ENCODE measurements around the gene AURKAIP1. TPM values are rescaled to one million over a fixed set of nuclear protein-coding genes. Genes with fewer than 3 reads are reported as not detected.

AURKAIP1 gene
- total and polyA plus RNA-seq, 8 donors = 50.9 to 281 (median 140) TPM

DNA sequence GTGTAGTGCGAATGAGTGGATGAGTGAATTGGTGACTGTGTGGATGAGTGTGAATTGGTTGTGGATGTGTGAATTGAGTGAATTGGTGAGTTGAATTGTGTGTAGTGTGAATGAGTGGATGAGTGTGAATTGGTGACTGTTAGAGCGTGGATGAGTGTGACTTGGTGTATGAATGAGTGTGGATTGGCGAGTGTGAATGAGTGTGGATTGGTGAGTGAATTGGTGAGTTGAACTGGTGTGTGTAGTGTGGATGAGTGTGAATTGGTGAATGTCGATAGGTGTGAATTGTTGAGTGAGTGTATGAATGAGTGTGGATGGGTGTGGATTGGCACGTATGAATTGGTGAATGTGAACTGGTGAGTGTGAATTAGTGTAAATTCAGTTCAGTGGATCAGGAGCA, 7.7 kb downstream of the AURKAIP1 start:
- 92 to 99% (median 96%) methylated on average over 5 of the region's 5 CpGs for WGBS, 5 donors
- intact Hi-C loops (cut with DNase I; ENCODE audit: low total_unique reads) = no loop called here
- Histone ChIP-seq H3K27ac (no peak overlapping the region), H3K4me3 (no peak overlapping the region), H3K27me3 (no peaks in the 10 kb centered on the region), H3K4me1 (peaks cover 9 to 14% (median 11%) of the 10 kb centered on the region in 4 donors), H3K36me3 (peaks cover 0 to 6% (median under 1%) of the 10 kb centered on the region in 4 donors), H3K9me3 (no peaks in the 10 kb centered on the region)
- no peak for TF ChIP-seq EP300 (IDR thresholded peaks at IDR 0.05)
- TF ChIP-seq POLR2AphosphoS5 (IDR thresholded peaks at IDR 0.05) = no peak
- TF ChIP-seq, protein P1, sequence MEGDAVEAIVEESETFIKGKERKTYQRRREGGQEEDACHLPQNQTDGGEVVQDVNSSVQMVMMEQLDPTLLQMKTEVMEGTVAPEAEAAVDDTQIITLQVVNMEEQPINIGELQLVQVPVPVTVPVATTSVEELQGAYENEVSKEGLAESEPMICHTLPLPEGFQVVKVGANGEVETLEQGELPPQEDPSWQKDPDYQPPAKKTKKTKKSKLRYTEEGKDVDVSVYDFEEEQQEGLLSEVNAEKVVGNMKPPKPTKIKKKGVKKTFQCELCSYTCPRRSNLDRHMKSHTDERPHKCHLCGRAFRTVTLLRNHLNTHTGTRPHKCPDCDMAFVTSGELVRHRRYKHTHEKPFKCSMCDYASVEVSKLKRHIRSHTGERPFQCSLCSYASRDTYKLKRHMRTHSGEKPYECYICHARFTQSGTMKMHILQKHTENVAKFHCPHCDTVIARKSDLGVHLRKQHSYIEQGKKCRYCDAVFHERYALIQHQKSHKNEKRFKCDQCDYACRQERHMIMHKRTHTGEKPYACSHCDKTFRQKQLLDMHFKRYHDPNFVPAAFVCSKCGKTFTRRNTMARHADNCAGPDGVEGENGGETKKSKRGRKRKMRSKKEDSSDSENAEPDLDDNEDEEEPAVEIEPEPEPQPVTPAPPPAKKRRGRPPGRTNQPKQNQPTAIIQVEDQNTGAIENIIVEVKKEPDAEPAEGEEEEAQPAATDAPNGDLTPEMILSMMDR (IDR thresholded peaks at IDR 0.05) = no peak
- TF ChIP-seq POLR2A (IDR thresholded peaks at IDR 0.05) = no peak
- no peak for DNase-seq

DNA sequence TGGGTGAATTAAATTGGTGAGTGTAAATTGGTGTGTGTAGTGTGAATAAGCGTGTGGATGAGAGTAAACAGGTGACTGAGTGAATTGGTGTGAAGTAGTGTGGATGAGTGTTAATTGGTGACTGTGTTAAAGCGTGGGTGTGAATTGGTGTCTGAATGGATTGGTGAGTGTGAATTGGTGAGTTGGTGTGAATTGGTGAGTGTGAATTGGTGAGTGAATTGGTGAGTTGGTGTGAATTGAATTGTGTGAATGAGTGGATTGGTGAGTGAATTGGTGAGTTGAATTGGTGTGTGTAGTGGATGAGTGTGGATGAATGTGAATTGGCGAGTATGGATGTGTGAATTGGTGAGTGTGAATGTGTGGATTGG, 8.3 kb downstream of the AURKAIP1 start:
- no peak for TF ChIP-seq POLR2A (IDR thresholded peaks at IDR 0.05)
- TF ChIP-seq, protein P1 (IDR thresholded peaks at IDR 0.05) = no peak
- no peak for TF ChIP-seq POLR2AphosphoS5 (IDR thresholded peaks at IDR 0.05)
- TF ChIP-seq EP300 (IDR thresholded peaks at IDR 0.05) = no peak

DNA sequence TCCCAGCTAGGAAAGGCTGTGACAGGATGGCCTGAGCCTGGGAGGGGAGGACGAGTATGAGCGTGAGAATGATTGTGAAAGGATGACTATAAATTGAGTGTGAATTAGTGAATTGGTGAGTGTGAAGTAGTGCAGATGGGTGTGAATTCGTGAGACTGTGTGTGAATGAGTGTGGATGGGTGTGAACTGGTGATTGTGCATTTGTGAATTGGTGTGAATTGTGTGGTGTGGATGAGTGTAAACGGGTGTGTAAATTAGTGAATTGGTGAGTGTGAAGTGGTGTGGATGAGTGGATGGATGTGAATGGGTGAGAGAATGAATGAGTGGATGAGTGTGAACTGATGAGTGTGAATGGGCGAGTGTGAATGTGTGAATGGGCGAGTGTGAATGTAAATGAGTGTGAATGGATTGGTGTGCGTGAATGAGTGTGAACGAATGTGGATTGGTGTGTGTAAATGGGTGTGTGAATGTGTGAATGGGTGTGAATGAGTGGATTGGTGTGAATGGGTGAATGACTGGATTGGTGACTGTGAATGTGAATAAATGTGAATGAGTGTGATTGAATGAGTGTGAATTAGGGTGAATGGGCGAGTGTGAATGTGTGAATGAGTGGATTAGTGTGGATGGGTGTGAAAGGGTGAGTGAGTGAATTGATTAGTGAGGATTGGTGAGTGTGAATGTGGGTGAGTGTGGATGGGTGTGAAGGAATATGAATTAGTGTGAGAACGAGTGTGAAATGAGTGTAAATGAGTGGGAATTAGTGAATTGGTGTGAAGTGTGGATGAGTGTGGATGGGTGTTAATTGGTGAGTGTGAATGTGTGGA, 8.9 kb downstream of the AURKAIP1 start:
- DNase-seq = no peak
- Histone ChIP-seq H3K27me3 (no peaks in the 10 kb centered on the region), H3K27ac (no peak overlapping the region), H3K4me3 (no peak overlapping the region), H3K9me3 (no peaks in the 10 kb centered on the region), H3K36me3 (no peaks in the 10 kb centered on the region), H3K4me1 (peaks cover 0 to 13% (median 7%) of the 10 kb centered on the region in 4 donors)
- intact Hi-C loops (cut with DNase I; ENCODE audit: low total_unique reads) = no loop called here
- no peak for TF ChIP-seq POLR2A (IDR thresholded peaks at IDR 0.05)
- TF ChIP-seq, protein P1 (IDR thresholded peaks at IDR 0.05) = no peak
- TF ChIP-seq EP300 (IDR thresholded peaks at IDR 0.05) = no peak
- TF ChIP-seq POLR2AphosphoS5 (IDR thresholded peaks at IDR 0.05) = no peak
- 74 to 84% (median 84%) methylated on average over 10 of the region's 10 CpGs for WGBS, 5 donors

More for the DNA sequence above, 8.3 kb downstream of the AURKAIP1 start:
- H3K27ac ChIP-seq = no peak overlapping the region
- peaks cover 3 to 10% (median 7%) of the 10 kb centered on the region in 4 donors for H3K4me1 ChIP-seq
- H3K36me3 ChIP-seq = peaks cover 0 to 4% (median 0%) of the 10 kb centered on the region in 4 donors
- H3K4me3 ChIP-seq = no peak overlapping the region
- no peaks in the 10 kb centered on the region for H3K27me3 ChIP-seq
- intact Hi-C loops (cut with DNase I; ENCODE audit: low total_unique reads) = no loop called here
- no peaks in the 10 kb centered on the region for H3K9me3 ChIP-seq
- DNase-seq = no peak
- WGBS, 5 donors = 85 to 99% (median 98%) methylated on average over 2 to 3 of the region's 3 CpGs

GRCh38 chr1:1364266-1364665, 10.7 kb downstream of the AURKAIP1 start:
- H3K4me3 ChIP-seq = no peak overlapping the region
- H3K4me1 ChIP-seq = peaks cover 8 to 30% (median 22%) of the 10 kb centered on the region in 4 donors
- no peaks in the 10 kb centered on the region for H3K36me3 ChIP-seq
- DNase-seq = no peak
- H3K27ac ChIP-seq = no peak overlapping the region
- H3K27me3 ChIP-seq = peaks cover 0 to 13% (median 0%) of the 10 kb centered on the region in 3 donors
- 59 to 82% (median 68%) methylated on average over 13 to 14 of the region's 14 CpGs for WGBS, 5 donors
- no peaks in the 10 kb centered on the region for H3K9me3 ChIP-seq
- intact Hi-C loops (cut with DNase I; ENCODE audit: low total_unique reads) = no loop called here
- TF ChIP-seq POLR2A (IDR thresholded peaks at IDR 0.05) (no peak), EP300 (IDR thresholded peaks at IDR 0.05) (no peak), POLR2AphosphoS5 (IDR thresholded peaks at IDR 0.05) (no peak)
- TF ChIP-seq, protein P1 (IDR thresholded peaks at IDR 0.05) = no peak

All from stomach (tissue), 9 donors.